ENCODE data around the gene PCOLCE2. TPM values are rescaled to one million over a fixed set of nuclear protein-coding genes. Genes with fewer than 3 reads are reported as not detected.

The PCOLCE2 gene
- total RNA-seq, 1 experiment from 2014 or later = 1.5 TPM

DNA sequence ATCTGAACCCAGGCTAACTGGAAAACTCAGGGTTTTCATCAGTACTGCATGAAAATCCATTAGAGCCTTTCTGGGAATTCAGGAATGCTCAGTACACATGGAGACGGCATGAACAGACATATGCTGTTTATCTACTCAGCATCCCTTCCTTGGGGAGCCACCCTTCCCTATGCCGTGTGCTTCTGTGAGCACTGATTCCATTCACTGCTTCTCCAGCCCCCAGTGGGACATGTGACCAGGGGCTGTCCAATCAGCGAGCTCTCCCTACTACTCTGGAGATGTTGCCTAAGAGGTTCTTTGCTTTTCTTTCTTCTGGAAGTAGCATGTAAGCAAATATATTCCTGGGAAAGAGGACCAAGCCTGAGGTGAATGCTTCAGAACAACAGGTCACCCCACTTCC, 5.6 kb upstream of the PCOLCE2 start:
- CTCF ChIA-PET = no interaction called here

GRCh38 chr3:142892714-142893113, 3.8 kb upstream of the PCOLCE2 start:
- TF ChIP-seq CTCF (conservative IDR thresholded peaks at IDR 0.05) = no peak
- no peak for TF ChIP-seq EZH2 (IDR thresholded peaks at IDR 0.05; ENCODE audit: low read depth)
- no peaks in the 10 kb centered on the region for H3K9me2 ChIP-seq (ENCODE audit: insufficient read depth)
- ChIA-PET CTCF (no interaction called here), POLR2A (ENCODE audit: unreplicated experiment) (no interaction called here)
- H3K4me2 ChIP-seq = no peak overlapping the region
- H3K36me3 ChIP-seq (ENCODE audit: low read depth) = no peaks in the 10 kb centered on the region
- no peaks in the 10 kb centered on the region for H3K27me3 ChIP-seq (ENCODE audit: insufficient read depth, low read depth)
- H3K9me3 ChIP-seq (ENCODE audit: insufficient read depth, low read depth) = no peaks in the 10 kb centered on the region
- no peak overlapping the region for H3K27ac ChIP-seq
- peaks cover 13% of the 10 kb centered on the region for H3F3A ChIP-seq (ENCODE audit: insufficient read depth, low read depth)
- H2AFZ ChIP-seq = no peak overlapping the region
- no TSS peak for BruUV-seq (replicated peaks)
- no peaks in the 10 kb centered on the region for H3K79me2 ChIP-seq (ENCODE audit: low read depth)
- no peak for DNase-seq
- intact Hi-C loops (cut with micrococcal nuclease; ENCODE audit: unreplicated experiment) = no loop called here
- no peak overlapping the region for H3K4me3 ChIP-seq
- peaks cover 21% of the 10 kb centered on the region for H3K4me1 ChIP-seq (replicated peaks; ENCODE audit: insufficient read depth)
- no peaks in the 10 kb centered on the region for H4K20me1 ChIP-seq (ENCODE audit: insufficient read depth)

More for the DNA sequence above, 5.6 kb upstream of the PCOLCE2 start:
- no peaks in the 10 kb centered on the region for H3K27me3 ChIP-seq (ENCODE audit: insufficient read depth, low read depth)
- no peak overlapping the region for H3K27ac ChIP-seq
- no peak overlapping the region for H3K4me2 ChIP-seq
- peaks cover 13% of the 10 kb centered on the region for H3F3A ChIP-seq (ENCODE audit: insufficient read depth, low read depth)
- BruUV-seq (replicated peaks) = no TSS peak
- TF ChIP-seq CTCF (conservative IDR thresholded peaks at IDR 0.05) (no peak), EZH2 (IDR thresholded peaks at IDR 0.05; ENCODE audit: low read depth) (no peak)
- no peaks in the 10 kb centered on the region for H3K9me2 ChIP-seq (ENCODE audit: insufficient read depth)
- POLR2A ChIA-PET (ENCODE audit: unreplicated experiment) = no interaction called here
- no peaks in the 10 kb centered on the region for H3K79me2 ChIP-seq (ENCODE audit: low read depth)
- H3K4me1 ChIP-seq (replicated peaks; ENCODE audit: insufficient read depth) = peaks cover 18% of the 10 kb centered on the region
- H3K4me3 ChIP-seq = no peak overlapping the region
- H2AFZ ChIP-seq = no peak overlapping the region
- no peaks in the 10 kb centered on the region for H4K20me1 ChIP-seq (ENCODE audit: insufficient read depth)
- DNase-seq = peak in 1 of 2 experiments; percentile 0
- intact Hi-C loops (cut with micrococcal nuclease; ENCODE audit: unreplicated experiment) = no loop called here
- H3K9me3 ChIP-seq (ENCODE audit: insufficient read depth, low read depth) = no peaks in the 10 kb centered on the region
- H3K36me3 ChIP-seq (ENCODE audit: low read depth) = no peaks in the 10 kb centered on the region

DNA sequence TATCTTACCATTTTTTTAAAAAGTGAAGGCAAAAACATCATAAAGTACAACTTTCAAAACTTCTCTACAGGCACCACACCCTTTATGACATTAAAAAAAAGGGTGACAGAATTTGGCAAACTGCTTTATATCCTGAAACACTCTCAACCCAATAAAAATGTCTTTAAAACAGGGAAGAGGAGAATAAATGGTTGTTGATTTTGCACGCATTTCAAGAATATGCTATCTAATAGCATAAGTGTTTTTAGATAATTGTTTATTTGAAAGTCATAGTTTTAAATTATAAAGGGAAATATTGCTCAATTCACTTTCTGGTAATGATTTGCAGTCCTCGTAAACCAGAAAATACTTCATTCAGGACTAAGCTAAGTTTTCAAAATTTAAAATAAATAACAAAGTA, 1.7 kb upstream of the PCOLCE2 start:
- Histone ChIP-seq H3K79me2 (ENCODE audit: low read depth) (no peaks in the 10 kb centered on the region), H3K4me2 (no peak overlapping the region), H3K4me1 (replicated peaks; ENCODE audit: insufficient read depth) (peaks cover 13% of the 10 kb centered on the region), H3K4me3 (no peak overlapping the region), H3K9me3 (ENCODE audit: insufficient read depth, low read depth) (no peaks in the 10 kb centered on the region), H4K20me1 (ENCODE audit: insufficient read depth) (no peaks in the 10 kb centered on the region), H3K27me3 (ENCODE audit: insufficient read depth, low read depth) (no peaks in the 10 kb centered on the region), H3K9me2 (ENCODE audit: insufficient read depth) (no peaks in the 10 kb centered on the region), H3K36me3 (ENCODE audit: low read depth) (no peaks in the 10 kb centered on the region), H3K27ac (no peak overlapping the region), H2AFZ (no peak overlapping the region), H3F3A (ENCODE audit: insufficient read depth, low read depth) (no peaks in the 10 kb centered on the region; the same call in 1 of the 2 replicates)
- no peak for DNase-seq
- TF ChIP-seq EZH2 (IDR thresholded peaks at IDR 0.05; ENCODE audit: low read depth) = no peak
- TF ChIP-seq CTCF (conservative IDR thresholded peaks at IDR 0.05) = no peak
- ChIA-PET POLR2A (ENCODE audit: unreplicated experiment) (no interaction called here), CTCF (no interaction called here)
- intact Hi-C loops (cut with micrococcal nuclease; ENCODE audit: unreplicated experiment) = no loop called here
- BruUV-seq (replicated peaks) = no TSS peak

Measured in PC-9 (cell line).